HG02885 (cell line): ENCODE results near the gene ITGAL.
"Not testable (repeated sequence)": the region's sequence is repeated elsewhere in the genome, so short reads cannot be mapped to it uniquely, and the experiment has no call there.

Source experiments
- ATAC-seq: cut with Tn5 transposase; IDR thresholded peaks from one replicate; pipeline ENCODE4 v1.9.1; 2021; ENCODE audit warnings: mild to moderate bottlenecking; ENCODE audit not compliant: unreplicated experiment, poor library complexity

The ITGAL gene

DNA sequence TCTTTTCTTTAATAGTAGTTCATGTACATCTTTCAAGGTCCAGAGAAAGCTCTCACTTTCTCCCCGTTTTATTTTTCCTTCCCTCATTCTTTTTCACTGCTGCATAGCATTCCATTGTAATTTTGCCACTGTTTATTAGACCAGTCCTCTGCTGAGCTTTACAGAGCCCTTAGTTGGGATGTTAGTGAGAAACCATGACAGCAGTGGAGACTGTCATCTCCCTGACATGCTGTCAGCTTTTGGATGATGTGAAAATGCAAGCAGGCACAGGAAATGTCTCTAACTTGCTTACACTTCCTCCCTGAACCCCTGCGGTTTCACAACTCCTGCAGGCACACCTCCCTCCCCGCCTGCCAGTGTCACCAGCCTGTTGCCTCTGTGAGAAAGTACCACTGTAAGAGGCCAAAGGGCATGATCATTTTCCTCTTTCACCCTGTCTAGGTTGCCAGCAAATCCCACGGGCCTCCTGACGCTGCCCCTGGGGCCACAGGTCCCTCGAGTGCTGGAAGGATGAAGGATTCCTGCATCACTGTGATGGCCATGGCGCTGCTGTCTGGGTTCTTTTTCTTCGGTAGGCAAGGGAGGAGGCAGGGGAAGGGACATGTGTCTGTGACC is at the start of gene ITGAL:
TSS of gene ITGAL (plus strand) at position 415 of the 615 bp plus-strand sequence. CDS start at position 511, 96 bp downstream.
- peak; percentile 50 for ATAC-seq

DNA sequence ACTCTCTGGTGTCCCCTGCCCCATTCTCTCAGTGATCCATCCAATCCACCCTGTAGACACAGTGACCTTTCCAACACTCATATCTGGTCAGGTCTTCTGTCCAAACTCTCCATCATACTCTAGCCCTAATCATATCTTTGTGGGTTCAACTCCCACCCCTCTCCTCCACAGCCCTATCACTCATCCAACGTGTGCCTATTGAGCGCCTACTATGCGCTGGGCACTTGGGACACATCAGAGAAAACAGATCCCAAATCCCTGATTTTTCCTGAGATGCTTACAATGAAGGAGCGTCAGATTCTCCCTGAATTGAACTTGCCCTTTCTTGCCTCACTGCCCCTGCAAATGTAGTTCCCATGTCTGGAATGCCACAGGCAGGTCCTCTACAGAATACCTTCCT is 44.5 kb upstream of the ITGAL start:
- no peak for ATAC-seq

DNA sequence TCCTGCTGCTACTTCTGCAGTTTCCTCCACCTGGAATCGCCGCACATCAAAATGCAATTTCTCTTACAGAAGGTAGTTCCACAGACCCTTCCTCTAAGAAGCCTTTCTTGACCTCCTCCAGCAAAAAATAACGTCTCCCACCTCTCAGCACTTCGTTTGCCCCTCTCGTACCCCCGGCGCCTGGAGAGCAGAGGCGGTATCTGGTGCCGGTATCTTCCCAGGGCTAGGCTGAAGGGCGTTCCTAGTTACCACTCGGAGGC is 43.2 kb upstream of the ITGAL start:
- peak; percentile 5 for ATAC-seq

GRCh38 chr16:30429678-30430427 is 42.7 kb upstream of the ITGAL start, which contains the start of gene DCTPP1:
Gene DCTPP1, minus strand, starts transcription at chr16:30430030. Its CDS starts 50 bp downstream, at chr16:30429980.
- peak; percentile 97 for ATAC-seq

- ATAC-seq, result peak; percentile 7
Measured at GRCh38 chr16:30430428-30430970, 42.0 kb upstream of the ITGAL start.

DNA sequence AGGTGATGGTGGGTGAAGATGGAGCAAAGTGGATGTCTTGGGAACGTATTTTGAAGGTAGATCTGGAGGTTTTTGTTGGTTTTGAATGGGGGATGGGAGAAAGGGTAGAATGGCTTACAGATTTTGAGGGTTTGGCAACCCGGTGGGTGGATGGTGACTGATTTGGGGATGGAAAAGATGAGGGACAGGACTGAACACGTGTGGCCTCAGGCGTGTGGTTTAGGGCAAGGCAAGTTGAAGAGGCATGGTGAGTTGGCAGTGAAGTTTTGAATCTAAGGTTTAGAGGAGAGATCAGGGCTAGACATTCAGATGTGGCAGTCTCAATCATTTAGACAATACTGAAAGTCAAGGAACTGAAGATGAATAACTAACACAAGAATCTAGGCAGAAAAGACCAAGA is 37.7 kb upstream of the ITGAL start:
- ATAC-seq, result no peak

DNA sequence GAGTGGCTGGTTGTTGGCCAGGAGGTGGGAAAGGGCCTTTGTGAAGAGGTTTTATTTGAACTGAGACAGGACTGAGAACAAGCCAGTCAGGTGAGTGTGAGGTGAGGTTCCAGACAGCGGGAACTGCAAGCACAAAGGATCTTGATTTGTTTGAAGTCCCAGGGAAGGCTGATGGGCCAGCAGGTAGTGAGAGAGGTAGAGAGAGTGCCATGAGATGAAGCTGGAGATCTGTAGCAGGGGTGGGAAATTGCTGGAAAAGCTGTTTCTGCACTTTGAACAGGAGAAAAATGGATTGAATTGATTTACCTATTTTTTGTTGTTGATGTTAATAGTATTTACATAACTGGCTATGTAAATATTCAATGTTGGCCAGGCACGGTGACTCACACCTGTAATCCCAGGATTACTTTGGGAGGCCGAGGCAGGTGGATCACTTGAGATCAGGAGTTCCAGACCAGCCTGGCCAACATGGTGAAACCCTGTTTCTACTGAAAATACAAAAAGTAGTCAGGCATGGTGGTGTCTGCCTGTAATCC is 35.0 kb upstream of the ITGAL start:
- no peak for ATAC-seq

DNA sequence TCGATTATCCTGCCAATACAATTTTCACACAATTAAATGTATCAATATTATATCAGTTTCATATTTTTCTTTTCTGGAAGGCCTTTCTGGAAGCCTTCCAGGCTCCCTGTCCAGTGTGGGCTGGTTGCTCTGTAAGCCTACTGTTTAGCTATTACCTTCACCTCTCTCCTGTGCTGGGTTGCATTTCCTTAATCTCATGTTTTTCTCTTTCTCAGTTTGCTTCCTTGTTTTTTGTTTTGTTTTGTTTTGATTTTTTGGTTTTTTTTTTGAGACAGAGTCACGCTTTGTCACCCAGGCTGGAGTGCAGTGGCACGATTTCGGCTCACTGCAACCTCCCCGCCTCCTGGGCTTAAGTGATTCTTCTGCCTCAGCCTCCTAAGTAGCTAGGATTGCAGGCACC is 33.7 kb upstream of the ITGAL start:
- ATAC-seq, result no peak

DNA sequence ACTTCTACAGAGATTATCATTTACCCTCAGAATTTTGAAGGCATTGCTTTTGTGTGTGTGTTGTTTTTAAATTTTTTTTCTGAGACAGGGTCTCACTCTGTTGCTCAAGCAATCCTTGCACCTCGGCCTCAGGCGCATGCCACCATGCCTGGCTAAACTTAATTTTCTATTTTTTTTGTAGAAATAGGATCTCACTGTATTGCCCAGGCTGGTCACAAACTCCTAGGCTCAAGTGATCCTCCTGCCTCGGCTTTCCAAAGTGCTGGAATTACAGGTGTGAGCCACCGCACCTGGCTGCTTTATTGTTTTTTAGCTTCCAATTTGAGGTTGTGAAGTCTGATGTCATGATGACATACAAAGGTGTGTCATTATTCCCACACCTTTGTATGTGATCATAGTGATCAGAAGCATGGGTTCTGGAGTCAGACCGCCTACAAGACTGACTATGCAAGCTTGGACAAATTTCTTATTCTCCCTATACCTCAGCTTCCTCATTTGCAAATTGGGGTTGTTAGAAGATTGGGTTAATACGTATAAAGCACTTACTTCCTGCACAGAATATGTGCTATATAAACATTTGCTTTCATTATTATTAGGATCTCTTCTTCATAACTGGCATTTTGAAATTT is 32.7 kb upstream of the ITGAL start:
- no peak for ATAC-seq

- ATAC-seq, result no peak
Measured at GRCh38 chr16:30443631-30444030, 28.9 kb upstream of the ITGAL start.

DNA sequence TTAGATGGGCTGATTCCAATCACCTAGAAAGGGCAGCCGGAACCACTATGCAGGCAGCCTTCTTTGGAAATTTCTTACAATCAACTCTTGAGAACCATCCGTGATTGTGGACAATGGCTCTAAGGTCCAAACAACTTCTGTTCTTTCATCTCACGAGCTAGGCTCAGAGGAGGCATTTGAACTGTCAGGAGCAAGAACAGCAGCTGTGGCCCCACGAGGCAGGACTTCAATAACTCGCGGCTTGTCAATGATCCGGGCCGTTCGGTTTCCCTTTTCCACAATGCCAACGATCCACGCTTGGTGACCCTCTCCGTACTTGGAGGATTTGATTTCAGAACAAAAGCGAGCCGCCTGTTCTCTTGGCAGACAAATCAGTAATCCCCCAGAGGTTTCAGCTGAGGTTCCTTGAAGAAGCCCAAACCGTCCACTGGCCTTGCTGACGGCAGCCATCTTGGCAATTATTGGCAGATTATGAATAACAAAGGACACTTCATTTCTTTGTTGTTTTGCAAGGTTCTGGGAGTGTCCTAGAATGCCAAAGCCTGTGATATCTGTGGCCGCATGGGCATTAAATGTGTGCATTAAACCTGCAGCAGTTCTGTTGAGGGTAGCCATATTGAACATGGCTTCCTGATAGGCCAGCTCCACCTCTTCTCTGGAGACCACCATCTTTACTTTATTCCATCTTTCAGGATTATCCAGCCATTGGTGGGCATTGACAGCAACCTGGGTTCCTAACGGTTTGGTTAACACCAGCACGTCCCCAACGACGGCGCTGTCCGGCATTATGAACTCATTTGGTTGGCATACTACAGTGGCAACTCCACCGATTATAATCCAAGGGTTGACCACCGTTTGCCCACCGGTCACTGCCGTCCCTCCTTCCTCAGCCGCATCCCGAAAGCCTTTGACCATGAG is 28.1 kb upstream of the ITGAL start:
- ATAC-seq, result no peak

- ATAC-seq, result peak; percentile 28
Measured at GRCh38 chr16:30445149-30445407, 27.5 kb upstream of the ITGAL start.

DNA sequence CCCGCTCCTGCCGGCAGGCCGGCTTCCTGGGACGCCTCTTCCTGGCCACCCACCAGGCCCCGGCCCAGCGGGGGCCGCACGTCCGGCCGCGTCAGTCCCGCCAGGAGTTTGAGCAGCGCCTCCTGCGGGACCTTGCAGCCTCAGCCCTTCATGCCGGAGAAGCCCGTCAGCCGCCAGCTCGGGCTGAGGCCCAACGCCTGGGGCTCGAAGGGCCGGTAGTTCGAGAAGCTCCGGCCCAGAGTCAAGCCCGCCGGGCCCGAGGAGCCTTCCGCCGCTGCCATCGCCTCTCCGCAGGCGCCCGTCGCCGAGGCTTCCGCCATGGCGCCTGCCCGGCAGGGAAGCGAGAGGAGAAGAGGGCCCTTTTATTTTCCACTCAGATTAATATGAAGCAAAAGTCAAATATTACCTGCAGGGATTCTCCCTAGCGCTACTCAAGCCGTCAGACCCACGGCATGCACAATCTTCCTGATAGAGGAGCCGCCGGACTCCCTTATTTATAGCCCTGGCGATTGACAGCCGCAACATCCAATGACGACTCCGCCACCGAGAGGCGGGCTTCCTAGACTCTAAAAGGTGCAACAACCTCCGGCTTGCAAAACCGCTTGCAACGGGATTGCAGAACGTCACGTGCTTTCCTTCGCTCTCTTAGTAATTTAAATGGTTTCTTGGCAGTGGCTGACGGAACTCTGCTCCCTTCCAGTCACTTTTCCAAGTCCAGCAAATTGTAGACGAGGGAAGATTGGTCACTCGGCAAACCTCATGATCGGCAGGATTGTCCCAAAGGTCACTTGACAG is 26.9 kb upstream of the ITGAL start, which contains the start of gene SEPHS2:
TSS of gene SEPHS2 (minus strand) at position 467 of the 795 bp plus-strand sequence. CDS start at position 320, 147 bp downstream.
- peak; percentile 87 for ATAC-seq

DNA sequence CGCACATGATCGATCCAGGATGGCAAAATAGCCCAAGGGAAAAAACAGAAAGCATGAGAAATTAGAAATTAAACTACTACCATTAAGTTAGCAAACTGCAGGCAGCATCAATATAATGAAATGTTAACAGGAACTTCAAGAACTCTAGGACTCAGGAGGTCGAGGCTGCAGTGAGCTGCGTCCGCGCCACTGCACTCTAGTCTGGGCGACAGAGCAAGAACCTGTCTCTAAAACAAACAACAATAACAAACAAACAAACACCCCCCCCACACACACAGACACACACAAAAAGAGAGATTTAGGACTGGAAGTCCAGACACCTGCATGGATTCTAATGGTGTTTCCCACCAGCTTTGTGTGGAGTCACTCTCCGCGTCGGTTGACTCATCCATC is 26.3 kb upstream of the ITGAL start:
- ATAC-seq, result no peak

DNA sequence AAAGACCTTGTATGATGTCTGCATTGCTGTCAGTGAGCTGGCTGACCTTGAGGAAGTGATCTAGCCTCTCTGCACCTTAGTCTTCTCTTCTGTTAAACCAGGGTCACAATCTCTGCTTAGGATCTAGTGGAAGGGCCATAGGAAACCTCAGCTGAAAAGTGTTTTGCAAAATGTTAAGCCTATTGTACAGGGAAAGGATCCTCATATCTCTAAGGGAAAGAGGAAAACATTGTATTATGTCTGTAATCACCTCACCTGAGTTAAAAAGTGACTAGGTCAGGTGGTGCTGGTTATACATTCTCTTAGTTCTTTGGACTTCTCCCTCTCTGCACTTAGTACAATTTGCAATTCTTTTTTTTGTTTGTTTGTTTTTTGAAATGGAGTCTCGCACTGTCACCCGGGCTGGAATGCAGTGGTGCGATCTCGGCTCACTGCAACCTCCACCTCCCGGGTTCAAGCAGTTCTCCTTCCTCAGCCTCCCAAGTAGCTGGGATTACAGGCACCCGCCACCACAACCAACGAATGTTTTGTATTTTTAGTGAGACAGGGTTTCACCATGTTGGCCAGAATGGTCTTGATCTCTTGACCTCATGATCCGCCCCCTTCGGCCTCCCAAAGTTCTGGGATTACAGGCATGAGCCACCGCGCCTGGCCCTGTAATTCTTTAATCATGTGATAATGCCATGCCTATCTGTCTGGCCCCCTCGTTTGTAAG is 24.9 kb upstream of the ITGAL start:
- no peak for ATAC-seq

DNA sequence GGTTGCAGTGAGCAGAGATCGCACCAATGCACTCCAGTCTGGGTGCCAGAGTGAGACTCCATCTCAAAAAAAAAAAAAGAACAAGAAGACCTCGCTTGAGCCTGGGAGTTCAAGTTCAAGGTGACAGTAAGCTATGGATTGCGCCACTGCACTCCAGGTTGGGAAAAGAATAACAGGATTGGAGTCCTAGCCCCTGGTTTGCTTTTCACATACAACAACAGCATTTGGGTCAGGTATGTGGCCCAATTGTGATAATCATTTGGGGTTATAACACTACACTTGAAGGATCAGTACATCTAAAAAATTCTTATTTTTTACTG is 23.5 kb upstream of the ITGAL start:
- no peak for ATAC-seq

- ATAC-seq, result not testable (repeated sequence)
Measured at GRCh38 chr16:30452709-30453580, 19.6 kb upstream of the ITGAL start.

DNA sequence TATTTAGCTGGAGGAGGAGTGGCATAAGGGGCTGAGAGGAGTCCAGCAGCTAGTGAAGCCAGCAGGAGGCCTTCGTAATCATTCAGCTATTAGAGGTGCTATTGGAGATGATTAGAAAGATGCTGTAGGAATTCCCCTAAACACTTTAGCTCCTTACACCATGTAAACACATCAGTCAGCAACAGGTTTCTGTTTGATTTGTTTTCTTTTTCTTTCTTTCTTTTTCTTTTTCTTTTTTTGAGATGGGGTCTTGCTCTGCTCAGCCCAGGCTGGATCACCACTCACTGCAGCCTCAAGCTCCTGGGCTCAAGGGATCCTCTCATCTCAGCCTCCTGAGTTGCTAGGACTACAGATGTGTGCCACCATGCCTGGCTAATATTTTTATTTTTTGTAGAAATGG is 16.2 kb upstream of the ITGAL start:
- ATAC-seq, result no peak
